HepG2 (cell line): Measurements from ENCODE around the gene KIR3DL3. TPM values are rescaled to one million over a fixed set of nuclear protein-coding genes. Genes with fewer than 3 reads are reported as not detected.
"Not testable (repeated sequence)": the region's sequence is repeated elsewhere in the genome, so short reads cannot be mapped to it uniquely, and the experiment has no call there.

Experiments used
- ATAC-seq: fragments of 200-7000 bp; cut with Tn5 transposase; 3 replicates; pipeline ENCODE4 v1.9.1; 2020; ENCODE audit warnings: mild to moderate bottlenecking, moderate library complexity
- BruUV-seq: library from RNA; stranded (reverse); fragments of 400-500 nt; replicated peaks from 2 replicates; lab custom pipeline; 2021; lab: Mats Ljungman, UMichigan
- CTCF ChIA-PET: fragments of 300-600 bp; formaldehyde crosslinking; extraction: SDS; loops from one replicate; lab custom pipeline; 2021; ENCODE audit warnings: low total read pairs, inconsistent platforms, low intra/inter-chr PET ratio; lab: Yijun Ruan, JAX
- POLR2A ChIA-PET: fragments of 350-600 bp; sonication (Branson Sonifier 250); formaldehyde crosslinking; loops from one replicate; lab custom pipeline; 2020; ENCODE audit warnings: antibody characterized with exemption, inconsistent platforms; lab: Yijun Ruan, JAX
- DNase-seq: peaks from one replicate; pipeline ENCODE4 v3.0.0-alpha.2; 2015; ENCODE audit warnings: low spot score
- FAIRE-seq: peaks from 3 replicates; lab custom pipeline; 2011; peaks lifted over from hg19 to GRCh38; lab: Jason Lieb, UNC
- H2AFZ ChIP-seq: one replicate; pipeline ENCODE4 v1.6.1; 2011; ENCODE audit warnings: low read length, inconsistent platforms
- H3K27ac ChIP-seq: fragments of 300-600 bp; 3 replicates; pipeline ENCODE4 v1.8.0; 2011; ENCODE audit warnings: mixed run types, mild to moderate bottlenecking, mixed read lengths, low read length, inconsistent platforms; ENCODE audit not compliant: insufficient read depth; ENCODE audit errors: extremely low read length
- H3K27me3 ChIP-seq, 2 experiments: fragments of 200-600 bp in 1 of 2; 2 replicates in 1 of 2; 3 replicates in 1 of 2; pipeline versions ENCODE4 v1.6.0 to v1.8.0; 2011; ENCODE audit warnings: low read length in 2 of 2, mild to moderate bottlenecking in 2 of 2, moderate library complexity in 2 of 2, inconsistent platforms in 1 of 2; ENCODE audit not compliant: insufficient read depth in 2 of 2, control insufficient read depth in 1 of 2
- H3K36me3 ChIP-seq, 2 experiments: fragments of 200-600 bp in 1 of 2; replicated peaks in 1 of 2; 2 replicates in 1 of 2; 3 replicates in 1 of 2; pipeline versions ENCODE4 v1.5.1 to v1.8.0; 2011; ENCODE audit warnings: low read length in 2 of 2, inconsistent platforms in 1 of 2; ENCODE audit not compliant: insufficient read depth in 2 of 2, control insufficient read depth in 1 of 2
- H3K4me1 ChIP-seq: 2 replicates; pipeline ENCODE4 v1.5.1; 2012; ENCODE audit warnings: low read length, inconsistent platforms; ENCODE audit not compliant: insufficient read depth
- H3K4me2 ChIP-seq: 2 replicates; pipeline ENCODE4 v1.6.0; 2011; ENCODE audit warnings: low read depth, low read length, inconsistent platforms
- H3K4me3 ChIP-seq, 3 experiments: fragments of 200-600 bp in 1 of 3; sonication (generic), shearing (Covaris generic) in 1 of 3; replicated peaks in 1 of 3; 2 replicates each; pipeline ENCODE4 v1.5.1; 2011 to 2016; ENCODE audit warnings: low read length in 3 of 3, inconsistent platforms in 2 of 3, low read depth in 2 of 3, mild to moderate bottlenecking in 2 of 3, control low read depth in 1 of 3, mixed read lengths in 1 of 3; ENCODE audit not compliant: insufficient read depth in 1 of 3
- H3K79me2 ChIP-seq: one replicate; pipeline ENCODE4 v1.6.1; 2011; ENCODE audit warnings: low read length, inconsistent platforms; ENCODE audit not compliant: insufficient read depth
- H3K9ac ChIP-seq: 2 replicates; pipeline ENCODE4 v1.6.0; 2011; ENCODE audit warnings: mild to moderate bottlenecking, low read depth, low read length, inconsistent platforms; ENCODE audit not compliant: insufficient read depth
- H3K9me3 ChIP-seq: 2 replicates; pipeline ENCODE4 v1.5.1; 2012; ENCODE audit warnings: mild to moderate bottlenecking, low read length
- H4K20me1 ChIP-seq: 2 replicates; pipeline ENCODE4 v1.6.0; 2011; ENCODE audit warnings: inconsistent platforms, mild to moderate bottlenecking, low read length, moderate library complexity; ENCODE audit not compliant: insufficient read depth
- JDP2 ChIP-seq: sonication (generic); formaldehyde crosslinking; IDR thresholded peaks from 2 replicates; pipeline ENCODE4 v1.8.1; 2022; ENCODE audit warnings: missing genetic modification reagents, borderline replicate concordance
- JUND ChIP-seq: sonication (generic); formaldehyde crosslinking; IDR thresholded peaks from 2 replicates; pipeline ENCODE4 v1.8.0; 2022; ENCODE audit warnings: mild to moderate bottlenecking, missing genetic modification reagents
- MIXL1 ChIP-seq: IDR thresholded peaks from 2 replicates; pipeline ENCODE4 v1.6.1; 2016
- ZNF326 ChIP-seq: sonication (generic); formaldehyde crosslinking; IDR thresholded peaks from 2 replicates; pipeline ENCODE4 v1.4.0; 2020; ENCODE audit warnings: missing genetic modification reagents, borderline replicate concordance
- WGBS: methylation state at CpG from one replicate; pipeline ENCODE4 v1.1.6; 2017; ENCODE audit warnings: low lambda C conversion rate; 5-methylcytosine and 5-hydroxymethylcytosine counted together
- in situ Hi-C: cut with HindIII; loops from 2 replicates; pipeline ENCODE4 v1.10.0; 2017; ENCODE audit warnings: low pct_unique_long_range_greater_than_20kb; ENCODE audit not compliant: extremely low pct_ligation_motif_present
- intact Hi-C: fragments of 100-400 bp; cut with micrococcal nuclease; formaldehyde crosslinking; loops from one replicate; pipeline ENCODE4 v1.10.0; 2022; ENCODE audit not compliant: unreplicated experiment
- polyA plus RNA-seq, 8 experiments: library from polyadenylated mRNA; depleted of rRNA in 3 of 8; stranded (reverse) in 7 of 8; unstranded in 1 of 8; fragments of >200 nt; fragmentation: Illumina TruSeq in 4 of 8; extraction: Trizol in 4 of 8; gene quantifications; 2 replicates each; pipeline versions ENCODE4 v1.2.1 to v1.2.3, GENCODE V29; 2011 to 2016; ENCODE audit warnings: low read depth in 4 of 8, missing spikeins in 1 of 8, mixed read lengths in 1 of 8; ENCODE audit not compliant: insufficient read depth in 1 of 8
- total RNA-seq, 5 experiments: library from RNA; depleted of rRNA; stranded (reverse); fragments of >200 nt; fragmentation: Illumina TruSeq; extraction: Trizol; gene quantifications; 2 replicates each; pipeline ENCODE4 v1.2.3, GENCODE V29; 2016; ENCODE audit warnings: low read depth in 1 of 5

The KIR3DL3 gene
- total and polyA plus RNA-seq, 2 of the 13 experiments (the other 11 are each of a cell fraction or from before 2014, with no cell fraction given), result not detected

DNA sequence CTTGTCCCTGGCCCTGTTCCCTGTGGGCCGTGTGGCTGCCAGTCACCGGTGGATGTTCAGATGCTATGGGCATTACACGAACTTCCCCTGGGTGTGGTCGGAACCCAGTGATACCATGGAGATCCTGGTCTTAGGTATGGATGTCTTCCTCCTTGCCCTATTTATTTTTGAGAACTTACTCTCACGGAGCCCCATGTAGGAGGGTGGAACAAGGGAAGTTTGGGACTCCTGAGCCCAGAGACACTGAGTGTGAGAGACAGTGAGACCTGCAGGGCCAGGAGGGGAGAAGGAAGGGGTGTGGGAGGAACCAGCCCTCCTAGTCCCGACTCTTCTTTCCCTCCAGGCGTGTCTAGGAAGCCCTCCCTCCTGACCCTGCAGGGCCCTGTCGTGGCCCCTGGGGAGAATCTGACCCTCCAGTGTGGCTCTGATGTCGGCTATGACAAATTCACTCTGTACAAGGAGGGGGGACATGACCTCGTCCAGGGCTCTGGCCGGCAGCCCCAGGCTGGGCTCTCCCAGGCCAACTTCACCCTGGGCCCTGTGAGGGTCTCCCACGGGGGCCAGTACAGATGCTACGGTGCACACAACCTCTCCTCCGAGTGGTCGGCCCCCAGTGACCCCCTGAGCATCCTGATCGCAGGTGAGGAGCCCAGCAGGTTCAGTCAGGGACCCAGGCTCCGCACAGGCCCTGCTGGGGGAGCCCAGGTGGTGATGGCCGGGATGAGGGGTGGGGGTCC, 14.9 kb upstream of the KIR3DL3 start:
- Histone ChIP-seq H3K27me3 (no peaks in the 10 kb centered on the region), H3K9ac (no peak overlapping the region), H2AFZ (no peak overlapping the region), H3K79me2 (no peaks in the 10 kb centered on the region), H3K4me2 (no peak overlapping the region), H3K9me3 (no peaks in the 10 kb centered on the region), H3K4me3 (no peak overlapping the region), H4K20me1 (no peaks in the 10 kb centered on the region), H3K4me1 (no peaks in the 10 kb centered on the region), H3K36me3 (no peaks in the 10 kb centered on the region), H3K27ac (no peak overlapping the region)
- ChIA-PET CTCF (no interaction called here), POLR2A (no interaction called here)
- no peak for ATAC-seq
- in situ Hi-C loops, result no loop called here
- no peak for TF ChIP-seq MIXL1 (CRISPR knock-in tag)
- TF ChIP-seq JUND (CRISPR knock-in tag), result no peak
- no peak for TF ChIP-seq ZNF326
- TF ChIP-seq JDP2 (CRISPR knock-in tag), result no peak
- no peak for DNase-seq
- 2% methylated on average over 12 of the region's 18 CpGs for WGBS
- FAIRE-seq, result no peak
- no TSS peak for BruUV-seq
- intact Hi-C loops, result no loop called here

DNA sequence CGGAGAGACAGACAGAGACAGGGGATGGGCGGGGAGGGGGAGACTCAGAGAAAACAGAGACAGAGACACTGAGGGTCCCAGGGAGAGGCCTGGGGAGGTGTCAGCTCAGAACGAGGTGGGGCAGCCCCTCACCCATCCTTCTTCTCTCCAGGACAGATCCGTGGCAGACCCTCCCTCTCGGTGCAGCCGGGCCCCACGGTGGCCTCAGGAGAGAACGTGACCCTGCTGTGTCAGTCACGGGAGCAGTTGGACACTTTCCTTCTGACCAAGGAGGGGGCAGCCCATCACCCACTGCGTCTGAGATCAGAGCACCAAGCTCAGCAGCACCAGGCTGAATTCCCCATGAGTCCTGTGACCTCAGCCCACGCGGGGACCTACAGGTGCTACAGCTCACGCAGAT, 14.3 kb upstream of the KIR3DL3 start:
- BruUV-seq, H3K4me1 ChIP-seq, POLR2A ChIA-PET, ATAC-seq, H3K4me3 ChIP-seq, FAIRE-seq, H3K79me2 ChIP-seq, DNase-seq, H3K27ac ChIP-seq, H3K36me3 ChIP-seq, H4K20me1 ChIP-seq, intact Hi-C loops, H3K27me3 ChIP-seq, H3K9me3 ChIP-seq, in situ Hi-C loops, H3K4me2 ChIP-seq, H2AFZ ChIP-seq, H3K9ac ChIP-seq, CTCF ChIA-PET: not testable (repeated sequence)
- 0% methylated on average over 1 of the region's 13 CpGs for WGBS
